Gastroesophageal sphincter (tissue), 4 donors: ENCODE results near the gene SECISBP2. TPM values are rescaled to one million over a fixed set of nuclear protein-coding genes. Genes with fewer than 3 reads are reported as not detected.
"Not testable (repeated sequence)": the region's sequence is repeated elsewhere in the genome, so short reads cannot be mapped to it uniquely, and the experiment has no call there.

Experiments used
- ATAC-seq: fragments of 150-250 bp; one replicate; pipeline ENCODE4 v1.9.1; 2016; ENCODE audit warnings: mild to moderate bottlenecking, moderate library complexity
- H3K27ac ChIP-seq, 4 donors: fragments of 200-600 bp; sonication (generic) in 3 of 4; 1 replicate in 3 of 4; 2 replicates in 1 of 4; pipeline ENCODE4 v1.5.1; 2016 to 2019
- H3K27me3 ChIP-seq: fragments of 200-600 bp; sonication (generic); one replicate; pipeline ENCODE4 v1.5.1; 2019
- H3K36me3 ChIP-seq, 2 donors: fragments of 200-600 bp; sonication (generic); one replicate each; pipeline ENCODE4 v1.5.1; 2019; ENCODE audit warnings: control low read depth in 1 of 2
- H3K4me1 ChIP-seq, 3 donors: fragments of 200-600 bp; sonication (generic); 1 replicate in 2 of 3; 2 replicates in 1 of 3; pipeline ENCODE4 v1.5.1; 2016 to 2019; ENCODE audit warnings: control low read depth in 2 of 3
- H3K4me3 ChIP-seq, 2 donors: fragments of 200-600 bp; sonication (generic); one replicate each; pipeline ENCODE4 v1.5.1; 2019; ENCODE audit warnings: mild to moderate bottlenecking in 1 of 2, moderate library complexity in 1 of 2
- H3K9me3 ChIP-seq, 3 donors: fragments of 200-600 bp; sonication (generic); one replicate each; pipeline ENCODE4 v1.5.1; 2017 to 2019; ENCODE audit warnings: control low read depth in 2 of 3
- CTCF ChIP-seq, 4 experiments: fragments of 200-600 bp in 2 of 4; fragments of 450-650 bp in 2 of 4; sonication (generic) in 1 of 4; IDR thresholded peaks; one replicate each; pipeline ENCODE4 v1.5.1; 2017 to 2019; ENCODE audit warnings: antibody characterized with exemption in 4 of 4, mild to moderate bottlenecking in 2 of 4, moderate library complexity in 2 of 4
- EP300 ChIP-seq: sonication (generic); formaldehyde crosslinking; IDR thresholded peaks from one replicate; pipeline ENCODE4 v1.6.1; 2017; ENCODE audit warnings: antibody characterized with exemption, mild to moderate bottlenecking
- POLR2A ChIP-seq, 2 donors: fragments of 450-650 bp; IDR thresholded peaks; one replicate each; pipeline ENCODE4 v1.6.1; 2017; ENCODE audit warnings: antibody characterized with exemption in 2 of 2, mild to moderate bottlenecking in 2 of 2, moderate library complexity in 1 of 2
- POLR2AphosphoS5 ChIP-seq: sonication (generic); formaldehyde crosslinking; IDR thresholded peaks from one replicate; pipeline ENCODE4 v1.6.1; 2017; ENCODE audit warnings: antibody characterized with exemption
- WGBS, 2 donors: methylation state at CpG; one replicate each; pipeline ENCODE4 v1.1.5; 2018; ENCODE audit warnings: low coverage in 1 of 2; 5-methylcytosine and 5-hydroxymethylcytosine counted together
- total RNA-seq, 4 donors: library from RNA; depleted of rRNA; stranded (reverse); fragments of >200 nt; gene quantifications; one replicate each; pipeline ENCODE4 v1.1.0, GENCODE V29; 2016

Gene SECISBP2
- total RNA-seq, 4 donors from 2014 or later = 23.3 to 49.5 (median 33.4) TPM

GRCh38 chr9:89339807-89340206 lies 21.5 kb downstream of the SECISBP2 start:
- WGBS, 2 donors = 89 to 97% methylated on average over 2 of the region's 2 CpGs
- Histone ChIP-seq H3K27ac (no peak overlapping the region), H3K36me3 (peaks cover 13 to 100% of the 10 kb centered on the region in 2 donors), H3K4me1 (no peaks in the 10 kb centered on the region), H3K27me3 (no peaks in the 10 kb centered on the region), H3K9me3 (no peaks in the 10 kb centered on the region), H3K4me3 (no peak overlapping the region)
- no peak for ATAC-seq
- TF ChIP-seq POLR2AphosphoS5 = no peak
- TF ChIP-seq EP300 = no peak
- TF ChIP-seq POLR2A (IDR thresholded peaks at IDR 0.05) = no peak
- no peak for TF ChIP-seq CTCF (IDR thresholded peaks at IDR 0.05)

GRCh38 chr9:89340332-89340731 lies 22.0 kb downstream of the SECISBP2 start:
- TF ChIP-seq POLR2AphosphoS5 (no peak), EP300 (no peak), CTCF (IDR thresholded peaks at IDR 0.05) (no peak), POLR2A (IDR thresholded peaks at IDR 0.05) (no peak)
- WGBS, 2 donors = 88 to 97% methylated on average over 3 of the region's 3 CpGs

GRCh38 chr9:89342213-89342612 lies 23.9 kb downstream of the SECISBP2 start:
- no peaks in the 10 kb centered on the region for H3K4me1 ChIP-seq
- H3K27ac ChIP-seq = no peak overlapping the region
- no peak for TF ChIP-seq CTCF (IDR thresholded peaks at IDR 0.05)
- no peak for TF ChIP-seq EP300
- TF ChIP-seq POLR2AphosphoS5 = no peak
- TF ChIP-seq POLR2A (IDR thresholded peaks at IDR 0.05) = no peak
- H3K9me3 ChIP-seq = no peaks in the 10 kb centered on the region
- WGBS, 2 donors = 93 to 95% methylated on average over 6 of the region's 6 CpGs
- no peaks in the 10 kb centered on the region for H3K27me3 ChIP-seq
- ATAC-seq = no peak
- no peak overlapping the region for H3K4me3 ChIP-seq
- peaks cover 12 to 100% of the 10 kb centered on the region in 2 donors for H3K36me3 ChIP-seq

More at GRCh38 chr9:89340332-89340731, 22.0 kb downstream of the SECISBP2 start:
- Histone ChIP-seq H3K9me3 (no peaks in the 10 kb centered on the region), H3K36me3 (peaks cover 12 to 100% of the 10 kb centered on the region in 2 donors), H3K4me3 (no peak overlapping the region), H3K27ac (no peak overlapping the region), H3K27me3 (no peaks in the 10 kb centered on the region), H3K4me1 (no peaks in the 10 kb centered on the region)
- no peak for ATAC-seq

- Histone ChIP-seq H3K27me3 (no peaks in the 10 kb centered on the region), H3K4me3 (no peak overlapping the region), H3K36me3 (peaks cover 12 to 100% of the 10 kb centered on the region in 2 donors), H3K27ac (no peak overlapping the region), H3K9me3 (no peaks in the 10 kb centered on the region), H3K4me1 (no peaks in the 10 kb centered on the region)
- no peak for ATAC-seq
- 95 to 100% methylated on average over 1 of the region's 1 CpG for WGBS, 2 donors
- no peak for TF ChIP-seq EP300
- no peak for TF ChIP-seq CTCF (IDR thresholded peaks at IDR 0.05)
- no peak for TF ChIP-seq POLR2AphosphoS5
- TF ChIP-seq POLR2A (IDR thresholded peaks at IDR 0.05) = no peak
These were observed 24.6 kb downstream of the SECISBP2 start for GRCh38 chr9:89342948-89343347.

- H3K9me3 ChIP-seq, H3K4me3 ChIP-seq, H3K4me1 ChIP-seq, H3K27me3 ChIP-seq, H3K27ac ChIP-seq, ATAC-seq: not testable (repeated sequence)
- H3K36me3 ChIP-seq = peaks cover 12 to 100% of the 10 kb centered on the region in 2 donors
- WGBS, 2 donors = 93 to 100% methylated on average over 4 to 7 of the region's 7 CpGs
These were observed 25.5 kb downstream of the SECISBP2 start for GRCh38 chr9:89343812-89344211.
